HL-60 (cell line): ENCODE results near the gene OFD1.

Source experiments
- CTCF ChIP-seq: IDR thresholded peaks from one replicate; pipeline ENCODE4 v1.5.1; 2011; ENCODE audit warnings: low read length, control low read depth, inconsistent platforms; ENCODE audit not compliant: insufficient read depth
- POLR2AphosphoS5 ChIP-seq: IDR thresholded peaks from 2 replicates; pipeline ENCODE4 v1.6.1; 2012; ENCODE audit warnings: low read depth

GRCh38 chrX:13694983-13695382, 39.6 kb upstream of the OFD1 start:
- TF ChIP-seq CTCF (no peak), POLR2AphosphoS5 (no peak)
